Chondrocyte (in vitro differentiated cells): Measurements from ENCODE around the gene MACROD2. TPM values are rescaled to one million over a fixed set of nuclear protein-coding genes. Genes with fewer than 3 reads are reported as not detected.

Experiments used
- DNase-seq: peaks from one replicate; pipeline ENCODE4 v3.0.0; 2021; ENCODE audit warnings: mixed read lengths, low spot score
- H3K27ac Mint-ChIP-seq: one replicate; pipeline ENCODE4 v1.8.0; 2021; ENCODE audit warnings: mild to moderate bottlenecking, moderate library complexity, mixed read lengths; ENCODE audit not compliant: unreplicated experiment
- H3K27me3 Mint-ChIP-seq: 2 replicates; pipeline ENCODE4 v1.8.0; 2021; ENCODE audit warnings: low read depth, mixed read lengths
- H3K36me3 Mint-ChIP-seq: 2 replicates; pipeline ENCODE4 v1.8.0; 2021; ENCODE audit warnings: low read depth, mixed read lengths
- H3K4me1 Mint-ChIP-seq: 2 replicates; pipeline ENCODE4 v1.8.0; 2021; ENCODE audit warnings: low read depth, mild to moderate bottlenecking, mixed read lengths
- H3K4me3 Mint-ChIP-seq: one replicate; pipeline ENCODE4 v1.8.0; 2021; ENCODE audit warnings: mild to moderate bottlenecking, moderate library complexity, mixed read lengths; ENCODE audit not compliant: unreplicated experiment
- H3K9me3 Mint-ChIP-seq: 2 replicates; pipeline ENCODE4 v1.8.0; 2021; ENCODE audit warnings: low read depth, mixed read lengths
- CTCF ChIP-seq: fragments of 200-600 bp; sonication (generic); IDR thresholded peaks from 2 replicates; pipeline ENCODE4 v1.5.0; 2021; ENCODE audit warnings: antibody characterized with exemption, mild to moderate bottlenecking, moderate library complexity
- total RNA-seq: library from RNA; stranded (reverse); gene quantifications from 3 replicates; pipeline ENCODE4 v1.2.1, GENCODE V29; 2021

MACROD2 gene
- total RNA-seq, 1 donor from 2014 or later, result 3.2 TPM

- Mint-ChIP-seq H3K9me3 (peaks cover 12% of the 10 kb centered on the region), H3K27ac (no peak overlapping the region), H3K4me3 (no peak overlapping the region), H3K27me3 (no peaks in the 10 kb centered on the region), H3K4me1 (no peaks in the 10 kb centered on the region), H3K36me3 (no peaks in the 10 kb centered on the region)
- TF ChIP-seq CTCF, result no peak
- DNase-seq, result no peak
These were observed 676.8 kb downstream of the MACROD2 start for GRCh38 chr20:14672066-14672465.

DNA sequence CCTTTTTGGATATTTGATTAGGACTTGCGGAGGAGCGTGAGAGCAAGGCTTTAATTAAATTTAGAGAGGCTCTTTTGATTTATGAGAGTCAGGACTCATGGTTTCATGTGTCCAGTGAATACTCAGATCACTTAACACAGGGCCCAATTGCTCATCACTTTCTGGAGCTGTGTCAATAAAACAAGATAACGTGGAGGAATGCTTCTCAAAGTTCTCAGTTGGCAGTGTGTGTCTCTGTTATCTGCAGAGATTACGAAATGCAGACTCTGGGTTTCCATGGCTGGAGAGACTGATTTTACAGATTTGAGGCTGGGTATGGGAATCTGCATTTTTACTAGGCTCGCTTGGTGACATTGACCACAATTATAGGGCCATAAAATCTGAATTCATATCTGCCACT is 677.8 kb downstream of the MACROD2 start:
- Mint-ChIP-seq H3K4me3 (no peak overlapping the region), H3K9me3 (peaks cover 12% of the 10 kb centered on the region), H3K36me3 (no peaks in the 10 kb centered on the region), H3K27ac (no peak overlapping the region), H3K4me1 (no peaks in the 10 kb centered on the region), H3K27me3 (no peaks in the 10 kb centered on the region)
- DNase-seq, result no peak
- no peak for TF ChIP-seq CTCF

GRCh38 chr20:14677455-14677854 is 682.1 kb downstream of the MACROD2 start:
- Mint-ChIP-seq H3K9me3 (peaks cover 12% of the 10 kb centered on the region), H3K4me1 (no peaks in the 10 kb centered on the region), H3K27ac (no peak overlapping the region), H3K4me3 (no peak overlapping the region), H3K27me3 (peaks cover 2% of the 10 kb centered on the region), H3K36me3 (no peaks in the 10 kb centered on the region)
- TF ChIP-seq CTCF, result no peak
- DNase-seq, result no peak

DNA sequence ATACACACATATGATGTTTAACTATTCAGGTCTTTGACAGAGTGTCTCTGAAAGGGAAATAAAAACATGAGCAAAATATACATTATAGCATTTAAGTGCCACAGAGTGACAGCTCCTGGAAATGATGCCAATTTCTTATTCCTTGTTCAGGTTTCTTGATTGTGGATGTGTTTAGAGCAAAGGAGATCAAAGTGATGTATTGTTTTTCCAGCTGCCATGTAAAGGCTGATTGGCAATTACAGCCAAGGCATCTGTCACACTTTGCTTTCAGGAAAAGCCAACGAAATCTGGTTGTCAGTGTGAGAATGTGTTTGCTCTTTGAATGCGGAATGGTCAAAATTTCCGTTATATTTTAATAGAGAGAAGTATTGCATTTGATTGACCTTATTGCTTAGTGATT is 689.9 kb downstream of the MACROD2 start:
- Mint-ChIP-seq H3K27me3 (peaks cover 4% of the 10 kb centered on the region), H3K4me1 (no peaks in the 10 kb centered on the region), H3K27ac (no peak overlapping the region), H3K4me3 (no peak overlapping the region), H3K36me3 (no peaks in the 10 kb centered on the region), H3K9me3 (no peaks in the 10 kb centered on the region)
- DNase-seq, result no peak
- no peak for TF ChIP-seq CTCF

GRCh38 chr20:14687313-14687712 is 692.0 kb downstream of the MACROD2 start:
- no peak for TF ChIP-seq CTCF
- no peaks in the 10 kb centered on the region for H3K9me3 Mint-ChIP-seq
- H3K4me3 Mint-ChIP-seq, result no peak overlapping the region
- no peak for DNase-seq
- no peaks in the 10 kb centered on the region for H3K4me1 Mint-ChIP-seq
- peaks cover 4% of the 10 kb centered on the region for H3K27me3 Mint-ChIP-seq
- no peaks in the 10 kb centered on the region for H3K36me3 Mint-ChIP-seq
- no peak overlapping the region for H3K27ac Mint-ChIP-seq
